ENCODE measurements around the gene SHROOM2. TPM values are rescaled to one million over a fixed set of nuclear protein-coding genes. Genes with fewer than 3 reads are reported as not detected.

Gene SHROOM2
- total and polyA plus RNA-seq, 7 donors: 0.05 to 0.47 (median 0.12) TPM

- no peak for ATAC-seq
- Histone ChIP-seq H3K4me3 (peak overlapping the region; percentile 60), H3K36me3 (ENCODE audit: insufficient read depth in 1 of 2, low read depth in 1 of 2) (no peaks in the 10 kb centered on the region), H3K27me3 (ENCODE audit: insufficient read depth in 3 of 3, low read length in 2 of 3) (peaks cover 0 to 49% (median 3%) of the 10 kb centered on the region in 3 donors), H3K4me1 (no peaks in the 10 kb centered on the region), H3K9me3 (no peaks in the 10 kb centered on the region), H3K27ac (no peak overlapping the region)
- TF ChIP-seq CTCF (IDR thresholded peaks at IDR 0.05): no peak
- intact Hi-C loops (cut with DNase I): no loop called here
- no peak for DNase-seq
- 7 to 16% (median 13%) methylated on average over 21 to 40 of the region's 45 CpGs for WGBS, 3 donors
Observed at GRCh38 chrX:9786798-9787635, 788 bp downstream of the SHROOM2 start.

GRCh38 chrX:9788911-9789310, 2.7 kb downstream of the SHROOM2 start:
- Histone ChIP-seq H3K4me3 (no peak overlapping the region), H3K9me3 (no peaks in the 10 kb centered on the region), H3K27me3 (ENCODE audit: insufficient read depth in 3 of 3, low read length in 2 of 3) (peaks cover 0 to 49% (median 3%) of the 10 kb centered on the region in 3 donors), H3K27ac (no peak overlapping the region), H3K4me1 (no peaks in the 10 kb centered on the region), H3K36me3 (ENCODE audit: insufficient read depth in 1 of 2, low read depth in 1 of 2) (no peaks in the 10 kb centered on the region)
- TF ChIP-seq CTCF (IDR thresholded peaks at IDR 0.05): no peak
- no peak for ATAC-seq
- intact Hi-C loops (cut with DNase I): no loop called here
- no peak for DNase-seq
- 41 to 64% (median 58%) methylated on average over 2 of the region's 2 CpGs for WGBS, 3 donors

- 49 to 85% (median 77%) methylated on average over 4 to 5 of the region's 5 CpGs for WGBS, 3 donors
- H3K27ac ChIP-seq: no peak overlapping the region
- no peaks in the 10 kb centered on the region for H3K9me3 ChIP-seq
- no peaks in the 10 kb centered on the region for H3K36me3 ChIP-seq (ENCODE audit: insufficient read depth in 1 of 2, low read depth in 1 of 2)
- H3K4me3 ChIP-seq: no peak overlapping the region
- TF ChIP-seq CTCF (IDR thresholded peaks at IDR 0.05): no peak
- ATAC-seq: no peak
- no peak for DNase-seq
- intact Hi-C loops (cut with DNase I): no loop called here
- no peaks in the 10 kb centered on the region for H3K4me1 ChIP-seq
- peaks cover 0 to 46% (median 3%) of the 10 kb centered on the region in 3 donors for H3K27me3 ChIP-seq (ENCODE audit: insufficient read depth in 3 of 3, low read length in 2 of 3)
Observed at GRCh38 chrX:9789555-9789954, 3.3 kb downstream of the SHROOM2 start.

GRCh38 chrX:9790866-9791265, 4.6 kb downstream of the SHROOM2 start:
- no peak overlapping the region for H3K27ac ChIP-seq
- intact Hi-C loops (cut with DNase I): no loop called here
- H3K4me1 ChIP-seq: no peaks in the 10 kb centered on the region
- DNase-seq (no peak), ATAC-seq (no peak)
- TF ChIP-seq CTCF (IDR thresholded peaks at IDR 0.05): no peak
- H3K4me3 ChIP-seq: no peak overlapping the region
- peaks cover 0 to 34% (median 3%) of the 10 kb centered on the region in 3 donors for H3K27me3 ChIP-seq (ENCODE audit: insufficient read depth in 3 of 3, low read length in 2 of 3)
- WGBS, 3 donors: 88 to 92% (median 92%) methylated on average over 6 of the region's 6 CpGs
- H3K9me3 ChIP-seq: peaks cover 7% of the 10 kb centered on the region
- H3K36me3 ChIP-seq (ENCODE audit: insufficient read depth in 1 of 2, low read depth in 1 of 2): no peaks in the 10 kb centered on the region

Data from psoas muscle (tissue), 8 donors.